Measurements from ENCODE around the gene PCDHGA1. TPM values are rescaled to one million over a fixed set of nuclear protein-coding genes. Genes with fewer than 3 reads are reported as not detected.

Gene PCDHGA1
- total RNA-seq, 1 experiment from 2014 or later: 0.63 TPM

GRCh38 chr5:141427783-141428426, 97.6 kb downstream of the PCDHGA1 start:
- H3K9me3 Mint-ChIP-seq: peaks cover 67 to 87% of the 10 kb centered on the region in 2 experiments
- no peak for TF ChIP-seq CTCF (conservative IDR thresholded peaks at IDR 0.05)
- no CpG with 5 or more reads among the region's 53 CpGs for WGBS (ENCODE audit: extremely low coverage, insufficient read length, low lambda C conversion rate)
- no peaks in the 10 kb centered on the region for H4K20me1 ChIP-seq (ENCODE audit: control insufficient read depth, insufficient read depth, insufficient read length)
- H3K79me1 ChIP-seq (ENCODE audit: insufficient read depth, low read depth, low read length, poor library complexity, severe bottlenecking): no peaks in the 10 kb centered on the region
- peaks cover 59 to 91% (median 63%) of the 10 kb centered on the region in 3 experiments for H3K36me3 Mint-ChIP-seq (ENCODE audit: insufficient read depth in 1 of 3, low read depth in 3 of 3)
- H3K56ac ChIP-seq (ENCODE audit: insufficient read length, low read depth, low read length): no peak overlapping the region
- H3K27ac ChIP-seq (ENCODE audit: insufficient read length, low read depth, low read length): no peak overlapping the region
- H3K4me2 ChIP-seq (ENCODE audit: insufficient read depth, insufficient read length, low read length): no peak overlapping the region
- no peaks in the 10 kb centered on the region for H3K4me1 ChIP-seq (ENCODE audit: insufficient read depth, low read length)
- no peak overlapping the region for H3K18ac ChIP-seq (ENCODE audit: insufficient read length, low read depth, low read length)
- no peaks in the 10 kb centered on the region for H3K79me2 ChIP-seq (ENCODE audit: insufficient read depth, low read length)
- H4K5ac ChIP-seq (ENCODE audit: insufficient read length, low read depth, low read length): no peak overlapping the region
- H2AFZ ChIP-seq (ENCODE audit: low read length): no peak overlapping the region
- no peak overlapping the region for H2BK12ac ChIP-seq (ENCODE audit: insufficient read length, low read depth, low read length)
- no peak overlapping the region for H2BK15ac ChIP-seq (ENCODE audit: low read depth, low read length)
- H2BK120ac ChIP-seq (ENCODE audit: low read depth, low read length, poor library complexity, severe bottlenecking): no peak overlapping the region
- no peak overlapping the region for H4K91ac ChIP-seq (ENCODE audit: insufficient read length, low read depth, low read length)
- H3K27me3 Mint-ChIP-seq (ENCODE audit: low read depth): peaks cover 3% of the 10 kb centered on the region
- H4K8ac ChIP-seq (replicated peaks; ENCODE audit: insufficient read length, low read depth, low read length): no peak overlapping the region
- no peak overlapping the region for H3K9ac ChIP-seq (ENCODE audit: extremely low read depth, insufficient read length, low read length)
- no peak overlapping the region for H3T11ph ChIP-seq (ENCODE audit: low read length)
- H3K23me2 ChIP-seq (ENCODE audit: insufficient read length, low read depth, low read length, poor library complexity, severe bottlenecking): no peaks in the 10 kb centered on the region
- H3K27me3 ChIP-seq (ENCODE audit: insufficient read depth, low read length): no peaks in the 10 kb centered on the region
- no peak overlapping the region for H3K4ac ChIP-seq (ENCODE audit: low read depth, low read length)
- H2BK20ac ChIP-seq (ENCODE audit: low read depth, low read length, poor library complexity, severe bottlenecking): no peak overlapping the region
- H2BK5ac ChIP-seq (ENCODE audit: insufficient read length, low read length): no peak overlapping the region
- no peak overlapping the region for H3K27ac Mint-ChIP-seq
- H3K4me1 Mint-ChIP-seq: no peaks in the 10 kb centered on the region
- DNase-seq: no peak
- H3K4me3 Mint-ChIP-seq: peak overlapping the region in 1 of 2 experiments; percentile 63; a peak in 1 of 5 replicates
- H3K9me3 ChIP-seq (ENCODE audit: control insufficient read depth, low read depth, low read length): peaks cover 23% of the 10 kb centered on the region
- no peak overlapping the region for H3K23ac ChIP-seq (ENCODE audit: insufficient read length, low read depth, low read length)
- no peak overlapping the region for H3K14ac ChIP-seq (ENCODE audit: insufficient read depth, low read length)
- H2AK5ac ChIP-seq (ENCODE audit: insufficient read length, low read length): no peak overlapping the region
